IMR-90 (cell line): ENCODE data around the gene LAMA3. TPM values are rescaled to one million over a fixed set of nuclear protein-coding genes. Genes with fewer than 3 reads are reported as not detected.

Experiments used
- ATAC-seq: fragments of 200-7000 bp; cut with Tn5 transposase; 2 replicates; pipeline ENCODE4 v1.9.1; 2020; ENCODE audit warnings: low read depth, mild to moderate bottlenecking, moderate library complexity
- BruUV-seq: library from RNA; stranded (reverse); fragments of 400-500 nt; replicated peaks from 2 replicates; lab custom pipeline; 2021; lab: Mats Ljungman, UMichigan
- CTCF ChIA-PET: fragments of 300-600 bp; formaldehyde crosslinking; extraction: SDS; loops from one replicate; lab custom pipeline; 2021; ENCODE audit warnings: antibody characterized with exemption; lab: Yijun Ruan, JAX
- POLR2A ChIA-PET: fragments of 300-600 bp; sonication (Branson Sonifier 250); formaldehyde crosslinking; loops from one replicate; lab custom pipeline; 2022; ENCODE audit warnings: antibody characterized with exemption; ENCODE audit not compliant: unreplicated experiment; lab: Charles Lee
- DNase-seq: peaks from one replicate; pipeline ENCODE4 v3.0.0; 2013
- H2AFZ ChIP-seq: replicated peaks from 2 replicates; pipeline ENCODE3; 2013; ENCODE audit warnings: low read length, mild to moderate bottlenecking; ENCODE audit not compliant: poor library complexity
- H2AK5ac ChIP-seq: 2 replicates; pipeline ENCODE4 v1.6.1; 2013; ENCODE audit warnings: low read depth, low read length, inconsistent platforms
- H2AK9ac ChIP-seq: replicated peaks from 2 replicates; pipeline ENCODE3; 2013; ENCODE audit warnings: mild to moderate bottlenecking, low read depth, low read length, moderate library complexity; ENCODE audit not compliant: poor library complexity
- H2BK120ac ChIP-seq: 2 replicates; pipeline ENCODE4 v1.6.1; 2013; ENCODE audit warnings: low read depth, low read length, inconsistent platforms
- H2BK15ac ChIP-seq: 3 replicates; pipeline ENCODE4 v1.6.1; 2013; ENCODE audit warnings: low read depth, low read length, inconsistent platforms
- H2BK20ac ChIP-seq: 2 replicates; pipeline ENCODE4 v1.6.1; 2013; ENCODE audit warnings: low read depth, mild to moderate bottlenecking, inconsistent platforms, low read length, moderate library complexity
- H2BK5ac ChIP-seq: 2 replicates; pipeline ENCODE4 v1.6.1; 2013; ENCODE audit warnings: mild to moderate bottlenecking, low read depth, low read length, inconsistent platforms; ENCODE audit not compliant: poor library complexity, severe bottlenecking
- H3K14ac ChIP-seq: replicated peaks from 2 replicates; pipeline ENCODE4 v1.6.1; 2013; ENCODE audit warnings: low read depth, low read length, inconsistent platforms
- H3K18ac ChIP-seq: 2 replicates; pipeline ENCODE4 v1.6.1; 2013; ENCODE audit warnings: low read depth, low read length, control low read depth
- H3K23ac ChIP-seq: 2 replicates; pipeline ENCODE4 v1.6.1; 2013; ENCODE audit warnings: low read depth, low read length, inconsistent platforms
- H3K27ac ChIP-seq: 2 replicates; pipeline ENCODE4 v1.5.1; 2013; ENCODE audit warnings: mild to moderate bottlenecking, control low read depth, low read length; ENCODE audit not compliant: insufficient read depth
- H3K27me3 ChIP-seq: 2 replicates; pipeline ENCODE4 v1.6.1; 2013; ENCODE audit warnings: low read length; ENCODE audit not compliant: control insufficient read depth, insufficient read depth
- H3K36me3 ChIP-seq: 2 replicates; pipeline ENCODE4 v1.6.1; 2013; ENCODE audit warnings: low read length, mixed read lengths; ENCODE audit not compliant: control insufficient read depth, insufficient read depth
- H3K4ac ChIP-seq: 2 replicates; pipeline ENCODE4 v1.6.1; 2013; ENCODE audit warnings: low read depth, low read length, inconsistent platforms
- H3K4me1 ChIP-seq: 2 replicates; pipeline ENCODE4 v1.6.1; 2013; ENCODE audit warnings: low read length, mixed read lengths; ENCODE audit not compliant: control insufficient read depth, insufficient read depth
- H3K4me2 ChIP-seq: 2 replicates; pipeline ENCODE4 v1.6.1; 2013; ENCODE audit warnings: low read depth, mild to moderate bottlenecking, control low read depth, low read length, moderate library complexity
- H3K4me3 ChIP-seq: 2 replicates; pipeline ENCODE4 v1.5.1; 2013; ENCODE audit warnings: low read depth, mild to moderate bottlenecking, control low read depth, low read length, moderate library complexity; ENCODE audit not compliant: insufficient read depth
- H3K56ac ChIP-seq: 2 replicates; pipeline ENCODE4 v1.6.1; 2013; ENCODE audit warnings: low read length, inconsistent platforms; ENCODE audit not compliant: insufficient read depth; ENCODE audit errors: extremely low read depth
- H3K79me1 ChIP-seq, 2 experiments: 2 replicates each; pipeline ENCODE4 v1.6.1; 2013; ENCODE audit warnings: low read length in 2 of 2, inconsistent platforms in 1 of 2, low read depth in 1 of 2
- H3K9ac ChIP-seq: 2 replicates; pipeline ENCODE4 v1.6.1; 2013; ENCODE audit warnings: low read depth, low read length, control low read depth
- H3K9me1 ChIP-seq: 2 replicates; pipeline ENCODE4 v1.6.1; 2013; ENCODE audit warnings: low read length, inconsistent platforms; ENCODE audit not compliant: insufficient read depth
- H3K9me3 ChIP-seq: 2 replicates; pipeline ENCODE4 v1.6.1; 2013; ENCODE audit warnings: low read length; ENCODE audit not compliant: control insufficient read depth, insufficient read depth
- H4K20me1 ChIP-seq: 2 replicates; pipeline ENCODE4 v1.6.1; 2013; ENCODE audit warnings: low read length, inconsistent platforms; ENCODE audit not compliant: insufficient read depth
- H4K5ac ChIP-seq: 2 replicates; pipeline ENCODE4 v1.6.1; 2013; ENCODE audit warnings: mild to moderate bottlenecking, low read depth, low read length, control low read depth
- H4K8ac ChIP-seq, 2 experiments: 2 replicates each; pipeline ENCODE4 v1.6.1; 2013; ENCODE audit warnings: low read depth in 2 of 2, low read length in 2 of 2, control low read depth in 1 of 2, inconsistent platforms in 1 of 2
- H4K91ac ChIP-seq: 2 replicates; pipeline ENCODE4 v1.6.1; 2013; ENCODE audit warnings: low read depth, low read length, inconsistent platforms; ENCODE audit not compliant: insufficient read depth
- CEBPB ChIP-seq: IDR thresholded peaks from 2 replicates; pipeline ENCODE4 v1.6.1; 2012; ENCODE audit warnings: low read depth, low read length, improper control_type of control experiment
- CHD1 ChIP-seq: IDR thresholded peaks from 2 replicates; pipeline ENCODE4 v1.6.1; 2012; ENCODE audit warnings: low read depth, low read length, improper control_type of control experiment
- FOS ChIP-seq: fragments of 150-350 bp; IDR thresholded peaks from 2 replicates; pipeline ENCODE4 v1.6.1; 2016; ENCODE audit warnings: low read depth, low read length
- MAFK ChIP-seq: IDR thresholded peaks from 2 replicates; pipeline ENCODE4 v1.6.1; 2012; ENCODE audit warnings: low read depth, low read length, improper control_type of control experiment
- MAZ ChIP-seq: IDR thresholded peaks from 2 replicates; pipeline ENCODE4 v1.6.1; 2012; ENCODE audit warnings: low read depth, mild to moderate bottlenecking, low read length, improper control_type of control experiment, moderate library complexity, borderline replicate concordance
- MXI1 ChIP-seq: IDR thresholded peaks from 2 replicates; pipeline ENCODE4 v1.6.1; 2012; ENCODE audit warnings: low read depth, mild to moderate bottlenecking, low read length, moderate library complexity, borderline replicate concordance
- POLR2A ChIP-seq: IDR thresholded peaks from 2 replicates; pipeline ENCODE4 v1.6.1; 2012; ENCODE audit warnings: mild to moderate bottlenecking, low read depth, low read length
- RAD21 ChIP-seq: IDR thresholded peaks from 2 replicates; pipeline ENCODE4 v1.6.1; 2012; ENCODE audit warnings: low read length, improper control_type of control experiment
- RCOR1 ChIP-seq: IDR thresholded peaks from 2 replicates; pipeline ENCODE4 v1.6.1; 2012; ENCODE audit warnings: mild to moderate bottlenecking, low read length, improper control_type of control experiment; ENCODE audit not compliant: insufficient replicate concordance
- RFX5 ChIP-seq: IDR thresholded peaks from 2 replicates; pipeline ENCODE4 v1.8.0; 2012; ENCODE audit warnings: low read depth, mild to moderate bottlenecking, low read length, moderate library complexity
- SMC3 ChIP-seq: fragments of 150-350 bp; IDR thresholded peaks from 2 replicates; pipeline ENCODE4 v1.6.1; 2016; ENCODE audit warnings: low read depth, mild to moderate bottlenecking, antibody characterized with exemption, low read length, moderate library complexity
- WGBS, 2 experiments: methylation state at CpG; one replicate each; pipeline versions ENCODE4 v1.1.5 to v1.1.7; 2013; ENCODE audit warnings: missing lambda C conversion rate in 2 of 2; ENCODE audit not compliant: insufficient read length in 1 of 2; ENCODE audit errors: extremely low coverage in 2 of 2; 5-methylcytosine and 5-hydroxymethylcytosine counted together
- dilution Hi-C: fragments of 300-500 bp; cut with HindIII; formaldehyde crosslinking; loops from one replicate; pipeline ENCODE4 v1.14.3; 2018; ENCODE audit warnings: low sequenced_read_pairs; ENCODE audit not compliant: unreplicated experiment
- in situ Hi-C: fragments of 300-500 bp; cut with MboI; formaldehyde crosslinking; loops from 3 replicates; pipeline ENCODE4 v1.14.3; 2019; ENCODE audit warnings: low sequenced_read_pairs, inconsistent platforms, mixed read lengths
- intact Hi-C: fragments of 100-400 bp; cut with micrococcal nuclease; formaldehyde crosslinking; loops from 2 replicates; pipeline ENCODE4 v1.10.0; 2022
- polyA plus RNA-seq, 3 experiments: library from polyadenylated mRNA; depleted of rRNA; stranded (reverse); fragments of >200 nt; gene quantifications; 2 replicates each; pipeline ENCODE4 v1.2.3, GENCODE V29; 2012; ENCODE audit warnings: low replicate concordance in 1 of 3
- total RNA-seq: library from RNA; depleted of rRNA; stranded (reverse); fragments of >200 nt; gene quantifications from 2 replicates; pipeline ENCODE4 v1.2.3, GENCODE V29; 2012
- TF ChIP-seq, protein P1 (sequence below): fragments of 150-350 bp; IDR thresholded peaks from 2 replicates; pipeline ENCODE4 v1.6.1; 2016; ENCODE audit warnings: low read depth, mild to moderate bottlenecking, low read length, moderate library complexity, borderline replicate concordance
- TF ChIP-seq, protein P2 (sequence below): fragments of 150-350 bp; IDR thresholded peaks from 2 replicates; pipeline ENCODE4 v1.6.1; 2017; ENCODE audit warnings: mild to moderate bottlenecking, antibody characterized with exemption, low read length, low read depth
- TF ChIP-seq, protein P3 (sequence below): conservative IDR thresholded peaks from 2 replicates; pipeline ENCODE4 v1.5.1; 2012; ENCODE audit warnings: mild to moderate bottlenecking, low read depth, low read length, improper control_type of control experiment

The LAMA3 gene
- total and polyA plus RNA-seq, 2 of the 4 experiments (the other 2 are of a cell fraction), result 0.18 to 0.19 TPM

DNA sequence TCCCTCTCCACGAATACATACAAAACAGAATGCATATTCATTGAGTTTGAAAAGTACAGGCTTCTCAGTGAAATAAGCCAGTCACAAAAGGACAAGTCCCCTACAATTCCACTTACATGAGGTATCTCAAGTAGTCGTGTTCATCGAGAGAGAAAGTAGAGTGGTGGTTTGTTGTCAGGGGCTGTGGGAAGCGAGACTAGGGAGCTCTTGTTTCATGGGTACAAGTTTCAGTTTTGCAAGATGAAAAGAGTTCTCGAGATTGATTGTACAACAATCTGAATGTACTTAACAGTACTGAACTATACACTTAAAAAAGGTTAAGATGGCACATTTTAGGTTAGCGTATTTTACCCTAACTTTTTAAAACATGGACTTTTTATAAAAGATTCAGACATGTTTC is 253.9 kb downstream of the LAMA3 start:
- Histone ChIP-seq H2AK9ac (no peak overlapping the region), H3K9me3 (no peaks in the 10 kb centered on the region), H4K20me1 (no peaks in the 10 kb centered on the region), H3K4ac (peak overlapping the region; percentile 76; the same call in 1 of the 2 replicates), H3K4me1 (peaks cover 12% of the 10 kb centered on the region), H2BK15ac (peak overlapping the region; percentile 90), H3K4me3 (no peak overlapping the region), H4K8ac (peak overlapping the region; percentile 69 to 75; a peak in 3 of 4 replicates), H3K9ac (no peak overlapping the region), H2BK120ac (peak overlapping the region; percentile 94), H2AFZ (no peak overlapping the region), H4K5ac (peak overlapping the region; percentile 59), H3K27ac (no peak overlapping the region), H3K4me2 (no peak overlapping the region), H3K23ac (no peak overlapping the region), H3K14ac (0 out of 2 replicates have a peak overlapping the region, but pooled peaks have one; percentile 14), H3K27me3 (no peaks in the 10 kb centered on the region), H3K18ac (peak overlapping the region; percentile 89), H4K91ac (peak overlapping the region; percentile 44; the same call in 1 of the 2 replicates), H2AK5ac (peak overlapping the region; percentile 51), H3K36me3 (no peaks in the 10 kb centered on the region), H3K9me1 (peaks cover 10% of the 10 kb centered on the region), H2BK20ac (peak overlapping the region; percentile 89), H2BK5ac (peak overlapping the region; percentile 36), H3K56ac (no peak overlapping the region), H3K79me1 (no peaks in the 10 kb centered on the region)
- no TSS peak for BruUV-seq
- in situ Hi-C loops, result no loop called here
- ChIA-PET POLR2A (interaction anchor here (0.6 kb wide), 1 partner anchor 217 kb away, joined by 3 read pairs; no protein-coding TSS in a partner anchor), CTCF (interaction anchor here (0.8 kb wide), 1 partner anchor 9 kb away, joined by 3 read pairs; no protein-coding TSS in a partner anchor)
- WGBS, 2 experiments, result no CpG with 5 or more reads among the region's 6 CpGs
- no peak for ATAC-seq
- dilution Hi-C loops, result no loop called here
- TF ChIP-seq, protein P1, sequence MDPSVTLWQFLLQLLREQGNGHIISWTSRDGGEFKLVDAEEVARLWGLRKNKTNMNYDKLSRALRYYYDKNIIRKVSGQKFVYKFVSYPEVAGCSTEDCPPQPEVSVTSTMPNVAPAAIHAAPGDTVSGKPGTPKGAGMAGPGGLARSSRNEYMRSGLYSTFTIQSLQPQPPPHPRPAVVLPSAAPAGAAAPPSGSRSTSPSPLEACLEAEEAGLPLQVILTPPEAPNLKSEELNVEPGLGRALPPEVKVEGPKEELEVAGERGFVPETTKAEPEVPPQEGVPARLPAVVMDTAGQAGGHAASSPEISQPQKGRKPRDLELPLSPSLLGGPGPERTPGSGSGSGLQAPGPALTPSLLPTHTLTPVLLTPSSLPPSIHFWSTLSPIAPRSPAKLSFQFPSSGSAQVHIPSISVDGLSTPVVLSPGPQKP, result no peak
- TF ChIP-seq, protein P2, sequence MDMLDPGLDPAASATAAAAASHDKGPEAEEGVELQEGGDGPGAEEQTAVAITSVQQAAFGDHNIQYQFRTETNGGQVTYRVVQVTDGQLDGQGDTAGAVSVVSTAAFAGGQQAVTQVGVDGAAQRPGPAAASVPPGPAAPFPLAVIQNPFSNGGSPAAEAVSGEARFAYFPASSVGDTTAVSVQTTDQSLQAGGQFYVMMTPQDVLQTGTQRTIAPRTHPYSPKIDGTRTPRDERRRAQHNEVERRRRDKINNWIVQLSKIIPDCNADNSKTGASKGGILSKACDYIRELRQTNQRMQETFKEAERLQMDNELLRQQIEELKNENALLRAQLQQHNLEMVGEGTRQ, result no peak
- TF ChIP-seq, protein P3, sequence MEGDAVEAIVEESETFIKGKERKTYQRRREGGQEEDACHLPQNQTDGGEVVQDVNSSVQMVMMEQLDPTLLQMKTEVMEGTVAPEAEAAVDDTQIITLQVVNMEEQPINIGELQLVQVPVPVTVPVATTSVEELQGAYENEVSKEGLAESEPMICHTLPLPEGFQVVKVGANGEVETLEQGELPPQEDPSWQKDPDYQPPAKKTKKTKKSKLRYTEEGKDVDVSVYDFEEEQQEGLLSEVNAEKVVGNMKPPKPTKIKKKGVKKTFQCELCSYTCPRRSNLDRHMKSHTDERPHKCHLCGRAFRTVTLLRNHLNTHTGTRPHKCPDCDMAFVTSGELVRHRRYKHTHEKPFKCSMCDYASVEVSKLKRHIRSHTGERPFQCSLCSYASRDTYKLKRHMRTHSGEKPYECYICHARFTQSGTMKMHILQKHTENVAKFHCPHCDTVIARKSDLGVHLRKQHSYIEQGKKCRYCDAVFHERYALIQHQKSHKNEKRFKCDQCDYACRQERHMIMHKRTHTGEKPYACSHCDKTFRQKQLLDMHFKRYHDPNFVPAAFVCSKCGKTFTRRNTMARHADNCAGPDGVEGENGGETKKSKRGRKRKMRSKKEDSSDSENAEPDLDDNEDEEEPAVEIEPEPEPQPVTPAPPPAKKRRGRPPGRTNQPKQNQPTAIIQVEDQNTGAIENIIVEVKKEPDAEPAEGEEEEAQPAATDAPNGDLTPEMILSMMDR, result no peak
- TF ChIP-seq CHD1 (no peak), RCOR1 (no peak), POLR2A (no peak), CEBPB (no peak), MXI1 (no peak), RFX5 (no peak), SMC3 (no peak), MAZ (no peak), FOS (no peak), RAD21 (no peak), MAFK (no peak)
- DNase-seq, result no peak
- intact Hi-C loops, result no loop called here
